H9 (cell line): Measurements from ENCODE around the gene U2AF1L4. TPM values are rescaled to one million over a fixed set of nuclear protein-coding genes. Genes with fewer than 3 reads are reported as not detected.

Source experiments
- DNase-seq: peaks from one replicate; pipeline ENCODE4 v3.0.0-alpha.2; 2017
- H2AFZ ChIP-seq: one replicate; pipeline ENCODE4 v1.6.1; 2013; ENCODE audit warnings: mild to moderate bottlenecking, low read length, control low read depth, moderate library complexity
- H2AK5ac ChIP-seq: 2 replicates; pipeline ENCODE4 v1.6.1; 2013; ENCODE audit warnings: low read length, control low read depth, mixed read lengths; ENCODE audit not compliant: insufficient read length
- H2BK120ac ChIP-seq: one replicate; pipeline ENCODE4 v1.6.1; 2013; ENCODE audit warnings: low read depth, mild to moderate bottlenecking, low read length, control low read depth, inconsistent platforms; ENCODE audit not compliant: poor library complexity, severe bottlenecking
- H2BK12ac ChIP-seq: 2 replicates; pipeline ENCODE4 v1.6.1; 2013; ENCODE audit warnings: low read length, control low read depth, mixed read lengths, low read depth; ENCODE audit not compliant: insufficient read length
- H2BK15ac ChIP-seq: 2 replicates; pipeline ENCODE4 v1.6.1; 2013; ENCODE audit warnings: low read depth, low read length, control low read depth
- H2BK20ac ChIP-seq: one replicate; pipeline ENCODE4 v1.6.1; 2013; ENCODE audit warnings: low read depth, mild to moderate bottlenecking, low read length, control low read depth, inconsistent platforms; ENCODE audit not compliant: poor library complexity, severe bottlenecking
- H2BK5ac ChIP-seq: 2 replicates; pipeline ENCODE4 v1.6.1; 2013; ENCODE audit warnings: low read length, control low read depth, mixed read lengths; ENCODE audit not compliant: insufficient read length
- H3K14ac ChIP-seq: 2 replicates; pipeline ENCODE4 v1.6.1; 2013; ENCODE audit warnings: low read length, control low read depth; ENCODE audit not compliant: insufficient read depth
- H3K18ac ChIP-seq: 2 replicates; pipeline ENCODE4 v1.6.1; 2013; ENCODE audit warnings: low read depth, mild to moderate bottlenecking, mixed read lengths, low read length, control low read depth; ENCODE audit not compliant: insufficient read length
- H3K23ac ChIP-seq: 2 replicates; pipeline ENCODE4 v1.6.1; 2013; ENCODE audit warnings: low read length, control low read depth, mixed read lengths, low read depth; ENCODE audit not compliant: insufficient read length
- H3K23me2 ChIP-seq: 2 replicates; pipeline ENCODE4 v1.6.1; 2013; ENCODE audit warnings: low read depth, mild to moderate bottlenecking, mixed read lengths, low read length, control low read depth; ENCODE audit not compliant: insufficient read length, poor library complexity, severe bottlenecking
- H3K27ac ChIP-seq: 2 replicates; pipeline ENCODE4 v1.5.1; 2013; ENCODE audit warnings: low read length, control low read depth, mixed read lengths, low read depth; ENCODE audit not compliant: insufficient read length
- H3K27me3 ChIP-seq: 2 replicates; pipeline ENCODE4 v1.6.1; 2013; ENCODE audit warnings: low read length, control low read depth, inconsistent platforms; ENCODE audit not compliant: insufficient read depth
- H3K4ac ChIP-seq: 2 replicates; pipeline ENCODE4 v1.6.1; 2013; ENCODE audit warnings: low read depth, mild to moderate bottlenecking, control low read depth, inconsistent platforms, low read length, moderate library complexity
- H3K4me1 ChIP-seq: 2 replicates; pipeline ENCODE4 v1.6.1; 2013; ENCODE audit warnings: low read length, control low read depth, inconsistent platforms; ENCODE audit not compliant: insufficient read depth
- H3K4me2 ChIP-seq: 2 replicates; pipeline ENCODE4 v1.6.1; 2013; ENCODE audit warnings: low read length, control low read depth, mixed read lengths; ENCODE audit not compliant: insufficient read length, insufficient read depth
- H3K56ac ChIP-seq: 2 replicates; pipeline ENCODE4 v1.6.1; 2013; ENCODE audit warnings: low read depth, mild to moderate bottlenecking, mixed read lengths, low read length, control low read depth; ENCODE audit not compliant: insufficient read length
- H3K79me1 ChIP-seq: 2 replicates; pipeline ENCODE4 v1.6.1; 2013; ENCODE audit warnings: low read depth, mild to moderate bottlenecking, moderate library complexity, low read length, control low read depth, inconsistent platforms; ENCODE audit not compliant: insufficient read depth, poor library complexity, severe bottlenecking
- H3K79me2 ChIP-seq: 2 replicates; pipeline ENCODE4 v1.6.1; 2013; ENCODE audit warnings: low read length, control low read depth, inconsistent platforms; ENCODE audit not compliant: insufficient read depth
- H3K9ac ChIP-seq: 2 replicates; pipeline ENCODE4 v1.6.1; 2013; ENCODE audit warnings: low read length, control low read depth, mixed read lengths; ENCODE audit not compliant: insufficient read length; ENCODE audit errors: extremely low read depth
- H3K9me3 ChIP-seq: one replicate; pipeline ENCODE4 v1.6.1; 2013; ENCODE audit warnings: low read depth, low read length, inconsistent platforms; ENCODE audit not compliant: control insufficient read depth
- H3T11ph ChIP-seq: one replicate; pipeline ENCODE4 v1.6.1; 2013; ENCODE audit warnings: mild to moderate bottlenecking, low read length, control low read depth, inconsistent platforms
- H4K20me1 ChIP-seq: one replicate; pipeline ENCODE4 v1.6.1; 2013; ENCODE audit not compliant: control insufficient read depth, insufficient read length, insufficient read depth
- H4K5ac ChIP-seq: 2 replicates; pipeline ENCODE4 v1.6.1; 2013; ENCODE audit warnings: low read depth, mild to moderate bottlenecking, mixed read lengths, low read length, control low read depth; ENCODE audit not compliant: insufficient read length
- H4K8ac ChIP-seq: replicated peaks from 2 replicates; pipeline ENCODE4 v1.6.1; 2013; ENCODE audit warnings: low read length, control low read depth, mixed read lengths, low read depth; ENCODE audit not compliant: insufficient read length
- H4K91ac ChIP-seq: 2 replicates; pipeline ENCODE4 v1.6.1; 2013; ENCODE audit warnings: low read depth, mild to moderate bottlenecking, moderate library complexity, mixed read lengths, low read length, control low read depth; ENCODE audit not compliant: insufficient read length
- H3K27ac Mint-ChIP-seq, 3 experiments: 2 replicates in 2 of 3; 3 replicates in 1 of 3; pipeline ENCODE4 v1.8.0; 2020 to 2021; ENCODE audit warnings: mixed read lengths in 3 of 3, mild to moderate bottlenecking in 1 of 3, moderate library complexity in 1 of 3
- H3K27me3 Mint-ChIP-seq: 2 replicates; pipeline ENCODE4 v1.8.0; 2021; ENCODE audit warnings: low read depth, mild to moderate bottlenecking, moderate library complexity, mixed read lengths
- H3K36me3 Mint-ChIP-seq, 3 experiments: 2 replicates in 2 of 3; 3 replicates in 1 of 3; pipeline ENCODE4 v1.8.0; 2020 to 2021; ENCODE audit warnings: low read depth in 3 of 3, mixed read lengths in 3 of 3; ENCODE audit not compliant: insufficient read depth in 1 of 3
- H3K4me1 Mint-ChIP-seq, 2 experiments: 2 replicates each; pipeline ENCODE4 v1.8.0; 2020; ENCODE audit warnings: mixed read lengths in 2 of 2
- H3K4me3 Mint-ChIP-seq, 2 experiments: 2 replicates in 1 of 2; 3 replicates in 1 of 2; pipeline ENCODE4 v1.8.0; 2020 to 2021; ENCODE audit warnings: mild to moderate bottlenecking in 2 of 2, mixed read lengths in 2 of 2, moderate library complexity in 1 of 2
- H3K9me3 Mint-ChIP-seq, 2 experiments: 2 replicates in 1 of 2; 3 replicates in 1 of 2; pipeline ENCODE4 v1.8.0; 2020; ENCODE audit warnings: mild to moderate bottlenecking in 2 of 2, mixed read lengths in 2 of 2, moderate library complexity in 1 of 2
- CTCF ChIP-seq: fragments of 200-600 bp; sonication (generic); conservative IDR thresholded peaks from 3 replicates; pipeline ENCODE4 v1.8.0; 2021; ENCODE audit warnings: antibody characterized with exemption, mild to moderate bottlenecking
- WGBS: extraction: QIAGEN DNeasy Blood & Tissue Kit; methylation state at CpG from one replicate; pipeline ENCODE4 v1.1.7; 2013; ENCODE audit warnings: missing lambda C conversion rate, low lambda C conversion rate, mixed read lengths; ENCODE audit not compliant: insufficient read length; ENCODE audit errors: extremely low coverage; 5-methylcytosine and 5-hydroxymethylcytosine counted together
- total RNA-seq: library from RNA; stranded (reverse); gene quantifications from 2 replicates; pipeline ENCODE4 v1.2.1, GENCODE V29; 2021

The U2AF1L4 gene
- total RNA-seq, 1 experiment from 2014 or later, result 16.8 TPM

- H2AK5ac ChIP-seq, result no peak overlapping the region
- no peaks in the 10 kb centered on the region for H3K79me1 ChIP-seq
- Mint-ChIP-seq H3K27ac (no peak overlapping the region), H3K9me3 (peaks cover 0 to 3% of the 10 kb centered on the region in 2 experiments; a peak in 3 of 5 replicates), H3K4me3 (peak overlapping the region in 1 of 2 experiments; percentile 50; a peak in 1 of 5 replicates), H3K36me3 (no peaks in the 10 kb centered on the region), H3K27me3 (peaks cover 9% of the 10 kb centered on the region; the same call in 1 of the 2 replicates), H3K4me1 (peaks cover 3 to 8% of the 10 kb centered on the region in 2 experiments; a peak in 1 of 4 replicates)
- H2BK120ac ChIP-seq, result no peak overlapping the region
- H3K79me2 ChIP-seq, result no peaks in the 10 kb centered on the region
- no peaks in the 10 kb centered on the region for H3K27me3 ChIP-seq
- no peak overlapping the region for H3K18ac ChIP-seq
- no peak overlapping the region for H3K56ac ChIP-seq
- no peak overlapping the region for H3K14ac ChIP-seq
- TF ChIP-seq CTCF, result peak; percentile 97; the same call in 2 of the 3 replicates
- no peak overlapping the region for H3K4me2 ChIP-seq
- no peaks in the 10 kb centered on the region for H3K23me2 ChIP-seq
- H2BK12ac ChIP-seq, result no peak overlapping the region
- no peaks in the 10 kb centered on the region for H4K20me1 ChIP-seq
- peak; percentile 90 for DNase-seq
- H3K9ac ChIP-seq, result no peak overlapping the region
- no peak overlapping the region for H2BK5ac ChIP-seq
- no peak overlapping the region for H4K5ac ChIP-seq
- H2BK20ac ChIP-seq, result no peak overlapping the region
- H3K27ac ChIP-seq, result no peak overlapping the region
- H3T11ph ChIP-seq, result no peak overlapping the region
- H3K4me1 ChIP-seq, result no peaks in the 10 kb centered on the region
- no peak overlapping the region for H4K91ac ChIP-seq
- no peak overlapping the region for H4K8ac ChIP-seq
- WGBS, result 100% methylated on average over 1 of the region's 8 CpGs
- H2BK15ac ChIP-seq, result no peak overlapping the region
- no peaks in the 10 kb centered on the region for H3K9me3 ChIP-seq
- H2AFZ ChIP-seq, result no peak overlapping the region
- no peak overlapping the region for H3K4ac ChIP-seq
- no peak overlapping the region for H3K23ac ChIP-seq
These were observed 51.2 kb downstream of the U2AF1L4 start for GRCh38 chr19:35693835-35694599.
